Upper lobe of left lung (tissue), 4 donors: Measurements from ENCODE around the gene MCUR1.
"Not testable (repeated sequence)": the region's sequence is repeated elsewhere in the genome, so short reads cannot be mapped to it uniquely, and the experiment has no call there.

Experiments
- CTCF ChIP-seq, 6 experiments: fragments of 450-650 bp in 4 of 6; fragments of 200-600 bp in 2 of 6; sonication (generic) in 2 of 6; IDR thresholded peaks; one replicate each; pipeline ENCODE4 v1.5.1; 2016 to 2019; ENCODE audit warnings: antibody characterized with exemption in 6 of 6
- EP300 ChIP-seq, 4 donors: sonication (generic); formaldehyde crosslinking; IDR thresholded peaks; one replicate each; pipeline ENCODE4 v1.5.1; 2017; ENCODE audit warnings: antibody characterized with exemption in 4 of 4, control low read depth in 2 of 4
- POLR2A ChIP-seq, 4 donors: fragments of 450-650 bp; IDR thresholded peaks; one replicate each; pipeline ENCODE4 v1.5.1; 2016 to 2017; ENCODE audit warnings: antibody characterized with exemption in 4 of 4, mild to moderate bottlenecking in 2 of 4

- TF ChIP-seq CTCF, EP300, POLR2A (IDR thresholded peaks at IDR 0.05): not testable (repeated sequence)
These were observed 34.2 kb downstream of the MCUR1 start for GRCh38 chr6:13780162-13780561.
